ENCODE data around the gene EIPR1.

EIPR1 gene

DNA sequence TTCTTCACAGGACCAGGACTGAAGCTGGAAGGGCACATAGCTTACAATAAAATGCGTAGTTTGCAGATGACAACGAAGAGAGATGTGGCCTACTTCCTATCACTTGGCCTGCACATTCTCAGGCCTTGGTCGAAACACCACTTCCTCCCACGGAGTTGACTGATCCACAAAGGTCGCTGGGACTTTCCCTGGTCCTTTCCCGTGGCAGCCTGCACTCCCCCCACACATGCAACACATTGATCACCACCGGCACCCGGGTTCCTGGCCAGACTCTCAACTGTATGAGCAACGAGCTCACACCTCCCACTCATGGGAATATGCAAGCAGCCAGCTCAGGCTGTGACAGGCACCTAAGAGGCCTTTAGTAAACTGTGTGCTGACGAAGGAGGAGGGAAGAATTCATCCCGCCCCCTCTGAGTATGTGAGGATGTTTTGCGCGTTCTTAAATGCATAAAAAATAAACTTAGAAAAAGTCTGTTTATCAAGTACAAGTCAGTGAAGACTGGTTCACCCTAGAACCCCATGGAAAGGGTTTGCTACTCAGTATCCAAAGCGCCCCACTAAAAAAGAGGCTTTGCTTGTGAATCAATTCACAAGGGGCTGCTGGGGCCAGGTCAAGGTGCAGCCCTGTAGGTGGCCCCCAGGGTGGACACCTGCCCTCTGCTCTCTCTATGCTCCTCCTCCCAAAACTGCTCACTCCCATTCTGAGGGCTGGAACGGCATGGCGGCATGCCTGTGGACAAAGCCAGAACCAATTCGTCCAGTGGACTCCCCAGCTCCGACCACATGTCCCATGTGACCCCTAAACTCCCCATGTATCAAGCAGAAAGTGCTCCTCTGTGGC, 154.3 kb downstream of the EIPR1 start:
- DNase-seq = no peak
- Histone ChIP-seq H2AK5ac (ENCODE audit: low read length, severe bottlenecking) (no peak overlapping the region), H3K23ac (ENCODE audit: low read length in 2 of 2) (no peak overlapping the region), H3K14ac (ENCODE audit: low read length in 2 of 2) (no peak overlapping the region), H2BK12ac (ENCODE audit: low read length in 2 of 2) (no peak overlapping the region), H2BK15ac (ENCODE audit: low read depth, poor library complexity, severe bottlenecking) (no peak overlapping the region), H4K91ac (ENCODE audit: low read length) (no peak overlapping the region), H3K4me2 (ENCODE audit: low read length, poor library complexity, severe bottlenecking) (no peak overlapping the region), H3K27ac (ENCODE audit: low read length, poor library complexity, severe bottlenecking) (no peak overlapping the region), H2BK5ac (ENCODE audit: low read depth, low read length, poor library complexity, severe bottlenecking) (no peak overlapping the region), H3K27me3 (ENCODE audit: control insufficient read depth in 1 of 2, insufficient read depth in 1 of 2, low read length in 2 of 2) (no peaks in the 10 kb centered on the region), H3K9me3 (ENCODE audit: control insufficient read depth, low read length) (no peaks in the 10 kb centered on the region), H3K4me3 (ENCODE audit: insufficient read depth in 1 of 2, low read depth in 1 of 2, low read length in 2 of 2) (no peak overlapping the region), H2BK120ac (ENCODE audit: low read depth, low read length) (no peak overlapping the region), H3K4me1 (ENCODE audit: control insufficient read depth, insufficient read depth, low read depth, low read length) (no peaks in the 10 kb centered on the region), H3K79me1 (replicated peaks; ENCODE audit: low read length, poor library complexity, severe bottlenecking) (peaks cover 19% of the 10 kb centered on the region), H3K18ac (ENCODE audit: low read depth in 1 of 2, low read length in 2 of 2) (no peak overlapping the region), H3K9ac (ENCODE audit: low read length) (no peak overlapping the region), H2AFZ (ENCODE audit: low read depth, low read length) (no peak overlapping the region), H3K36me3 (ENCODE audit: control insufficient read depth in 1 of 2, insufficient read depth in 2 of 2, low read depth in 1 of 2, low read length in 2 of 2) (no peaks in the 10 kb centered on the region), H4K8ac (ENCODE audit: low read length) (no peak overlapping the region), H3K4ac (ENCODE audit: low read depth in 1 of 2, low read length in 2 of 2) (no peak overlapping the region)
- WGBS = 87% methylated on average over 16 of the region's 18 CpGs

- DNase-seq = no peak
- Histone ChIP-seq H3K9me3 (ENCODE audit: control insufficient read depth, low read length) (no peaks in the 10 kb centered on the region), H3K4me1 (ENCODE audit: control insufficient read depth, insufficient read depth, low read depth, low read length) (no peaks in the 10 kb centered on the region), H2AFZ (ENCODE audit: low read depth, low read length) (no peak overlapping the region), H3K18ac (ENCODE audit: low read depth in 1 of 2, low read length in 2 of 2) (no peak overlapping the region), H3K4me2 (ENCODE audit: low read length, poor library complexity, severe bottlenecking) (no peak overlapping the region), H3K9ac (ENCODE audit: low read length) (no peak overlapping the region), H3K79me1 (replicated peaks; ENCODE audit: low read length, poor library complexity, severe bottlenecking) (peaks cover 20% of the 10 kb centered on the region), H2AK5ac (ENCODE audit: low read length, severe bottlenecking) (no peak overlapping the region), H3K4me3 (ENCODE audit: insufficient read depth in 1 of 2, low read depth in 1 of 2, low read length in 2 of 2) (no peak overlapping the region), H2BK120ac (ENCODE audit: low read depth, low read length) (no peak overlapping the region), H2BK5ac (ENCODE audit: low read depth, low read length, poor library complexity, severe bottlenecking) (no peak overlapping the region), H3K4ac (ENCODE audit: low read depth in 1 of 2, low read length in 2 of 2) (no peak overlapping the region), H4K8ac (ENCODE audit: low read length) (no peak overlapping the region), H4K91ac (ENCODE audit: low read length) (no peak overlapping the region), H3K23ac (ENCODE audit: low read length in 2 of 2) (no peak overlapping the region), H3K27ac (ENCODE audit: low read length, poor library complexity, severe bottlenecking) (no peak overlapping the region), H3K14ac (ENCODE audit: low read length in 2 of 2) (no peak overlapping the region), H3K27me3 (ENCODE audit: control insufficient read depth in 1 of 2, insufficient read depth in 1 of 2, low read length in 2 of 2) (no peaks in the 10 kb centered on the region), H2BK15ac (ENCODE audit: low read depth, poor library complexity, severe bottlenecking) (no peak overlapping the region), H3K36me3 (ENCODE audit: control insufficient read depth in 1 of 2, insufficient read depth in 2 of 2, low read depth in 1 of 2, low read length in 2 of 2) (no peaks in the 10 kb centered on the region), H2BK12ac (ENCODE audit: low read length in 2 of 2) (no peak overlapping the region)
- WGBS = 91% methylated on average over 9 of the region's 9 CpGs
Measured at GRCh38 chr2:3222636-3223035, 155.0 kb downstream of the EIPR1 start.

DNA sequence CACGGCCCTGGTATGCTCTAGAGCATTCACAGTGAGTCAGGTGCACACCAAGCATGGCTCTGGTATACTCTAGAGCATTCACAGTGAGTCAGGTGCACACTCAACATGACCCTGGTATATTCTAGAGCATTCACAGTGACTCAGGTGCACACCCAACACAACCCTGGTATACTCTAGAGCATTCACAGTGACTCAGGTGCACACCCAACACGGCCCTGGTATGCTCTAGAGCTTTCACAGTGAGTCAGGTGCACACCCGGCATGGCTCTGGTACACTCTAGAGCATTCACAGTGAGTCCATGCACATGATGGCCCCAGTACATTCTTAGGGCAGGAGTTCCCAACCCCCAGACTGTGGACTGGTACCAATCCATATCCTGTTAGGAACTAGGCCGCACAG, 158.1 kb downstream of the EIPR1 start:
- no peak overlapping the region for H2BK5ac ChIP-seq (ENCODE audit: low read depth, low read length, poor library complexity, severe bottlenecking)
- H3K4me1 ChIP-seq (ENCODE audit: control insufficient read depth, insufficient read depth, low read depth, low read length) = no peaks in the 10 kb centered on the region
- H4K91ac ChIP-seq (ENCODE audit: low read length) = no peak overlapping the region
- no peak overlapping the region for H3K18ac ChIP-seq (ENCODE audit: low read depth in 1 of 2, low read length in 2 of 2)
- H3K4me2 ChIP-seq (ENCODE audit: low read length, poor library complexity, severe bottlenecking) = no peak overlapping the region
- peaks cover 27% of the 10 kb centered on the region for H3K79me1 ChIP-seq (replicated peaks; ENCODE audit: low read length, poor library complexity, severe bottlenecking)
- no peak overlapping the region for H2AK5ac ChIP-seq (ENCODE audit: low read length, severe bottlenecking)
- no peak overlapping the region for H3K4ac ChIP-seq (ENCODE audit: low read depth in 1 of 2, low read length in 2 of 2)
- H3K14ac ChIP-seq (ENCODE audit: low read length in 2 of 2) = no peak overlapping the region
- no peak overlapping the region for H3K27ac ChIP-seq (ENCODE audit: low read length, poor library complexity, severe bottlenecking)
- no peak for DNase-seq
- H3K36me3 ChIP-seq (ENCODE audit: control insufficient read depth in 1 of 2, insufficient read depth in 2 of 2, low read depth in 1 of 2, low read length in 2 of 2) = no peaks in the 10 kb centered on the region
- H2BK120ac ChIP-seq (ENCODE audit: low read depth, low read length) = no peak overlapping the region
- H3K4me3 ChIP-seq (ENCODE audit: insufficient read depth in 1 of 2, low read depth in 1 of 2, low read length in 2 of 2) = no peak overlapping the region
- H3K9me3 ChIP-seq (ENCODE audit: control insufficient read depth, low read length) = no peaks in the 10 kb centered on the region
- H2BK12ac ChIP-seq (ENCODE audit: low read length in 2 of 2) = no peak overlapping the region
- H3K27me3 ChIP-seq (ENCODE audit: control insufficient read depth in 1 of 2, insufficient read depth in 1 of 2, low read length in 2 of 2) = no peaks in the 10 kb centered on the region
- H3K9ac ChIP-seq (ENCODE audit: low read length) = no peak overlapping the region
- peak overlapping the region; percentile 17 for H4K8ac ChIP-seq (ENCODE audit: low read length)
- H3K23ac ChIP-seq (ENCODE audit: low read length in 2 of 2) = no peak overlapping the region
- WGBS = 88% methylated on average over 4 of the region's 4 CpGs
- no peak overlapping the region for H2BK15ac ChIP-seq (ENCODE audit: low read depth, poor library complexity, severe bottlenecking)
- no peak overlapping the region for H2AFZ ChIP-seq (ENCODE audit: low read depth, low read length)

DNA sequence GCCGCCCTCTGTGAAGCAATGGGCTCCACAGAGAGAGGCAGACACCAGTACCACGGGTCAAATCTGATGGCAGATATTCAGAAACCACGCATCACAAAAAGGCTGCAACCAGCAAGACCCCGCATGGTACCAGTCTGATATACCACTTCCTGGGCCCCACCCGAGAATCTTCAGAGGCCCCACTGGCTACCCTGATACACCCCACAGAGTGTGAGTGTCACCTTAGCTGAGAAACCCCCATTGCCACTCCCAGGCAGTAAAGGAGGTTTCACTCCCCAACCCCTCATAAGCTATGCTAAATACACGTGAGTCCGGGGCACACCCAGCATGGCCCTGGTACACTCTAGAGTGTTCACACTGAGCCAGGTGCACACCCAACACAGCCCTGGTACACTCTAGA, 160.0 kb downstream of the EIPR1 start:
- H2BK12ac ChIP-seq (ENCODE audit: low read length in 2 of 2) = no peak overlapping the region
- H2BK15ac ChIP-seq (ENCODE audit: low read depth, poor library complexity, severe bottlenecking) = no peak overlapping the region
- 82% methylated on average over 7 of the region's 7 CpGs for WGBS
- DNase-seq = no peak
- H3K4me1 ChIP-seq (ENCODE audit: control insufficient read depth, insufficient read depth, low read depth, low read length) = no peaks in the 10 kb centered on the region
- no peak overlapping the region for H4K91ac ChIP-seq (ENCODE audit: low read length)
- H4K8ac ChIP-seq (ENCODE audit: low read length) = no peak overlapping the region
- H3K79me1 ChIP-seq (replicated peaks; ENCODE audit: low read length, poor library complexity, severe bottlenecking) = peaks cover 19% of the 10 kb centered on the region
- H3K4me2 ChIP-seq (ENCODE audit: low read length, poor library complexity, severe bottlenecking) = no peak overlapping the region
- H3K36me3 ChIP-seq (ENCODE audit: control insufficient read depth in 1 of 2, insufficient read depth in 2 of 2, low read depth in 1 of 2, low read length in 2 of 2) = no peaks in the 10 kb centered on the region
- H3K9me3 ChIP-seq (ENCODE audit: control insufficient read depth, low read length) = no peaks in the 10 kb centered on the region
- H2BK120ac ChIP-seq (ENCODE audit: low read depth, low read length) = no peak overlapping the region
- no peak overlapping the region for H3K27ac ChIP-seq (ENCODE audit: low read length, poor library complexity, severe bottlenecking)
- H3K4ac ChIP-seq (ENCODE audit: low read depth in 1 of 2, low read length in 2 of 2) = no peak overlapping the region
- no peak overlapping the region for H2AK5ac ChIP-seq (ENCODE audit: low read length, severe bottlenecking)
- no peak overlapping the region for H2AFZ ChIP-seq (ENCODE audit: low read depth, low read length)
- no peak overlapping the region for H3K18ac ChIP-seq (ENCODE audit: low read depth in 1 of 2, low read length in 2 of 2)
- no peak overlapping the region for H3K4me3 ChIP-seq (ENCODE audit: insufficient read depth in 1 of 2, low read depth in 1 of 2, low read length in 2 of 2)
- H3K23ac ChIP-seq (ENCODE audit: low read length in 2 of 2) = no peak overlapping the region
- H2BK5ac ChIP-seq (ENCODE audit: low read depth, low read length, poor library complexity, severe bottlenecking) = no peak overlapping the region
- H3K14ac ChIP-seq (ENCODE audit: low read length in 2 of 2) = no peak overlapping the region
- no peak overlapping the region for H3K9ac ChIP-seq (ENCODE audit: low read length)
- no peaks in the 10 kb centered on the region for H3K27me3 ChIP-seq (ENCODE audit: control insufficient read depth in 1 of 2, insufficient read depth in 1 of 2, low read length in 2 of 2)
